Cardiac muscle cell (in vitro differentiated cells and primary cell): ENCODE data around the gene FRMD3. TPM values are rescaled to one million over a fixed set of nuclear protein-coding genes. Genes with fewer than 3 reads are reported as not detected.
A peak's percentile ranks its signal among the peaks of the same experiment; 100 is the strongest.

Source experiments
- DNase-seq, 2 donors: peaks; one replicate each; pipeline versions ENCODE4 v3.0.0 to v3.0.0-alpha.2; 2010 to 2017; ENCODE audit warnings: low read depth in 1 of 2, low spot score in 1 of 2
- H3K27ac ChIP-seq: fragments of 200-600 bp; sonication (generic); 2 replicates; pipeline ENCODE4 v1.5.1; 2016
- H3K27me3 ChIP-seq: fragments of 200-600 bp; sonication (generic); 2 replicates; pipeline ENCODE4 v1.6.0; 2016; ENCODE audit warnings: control low read depth
- H3K36me3 ChIP-seq: fragments of 200-600 bp; sonication (generic); 2 replicates; pipeline ENCODE4 v1.5.1; 2016; ENCODE audit warnings: control low read depth
- H3K4me1 ChIP-seq: fragments of 200-600 bp; sonication (generic); 2 replicates; pipeline ENCODE4 v1.8.1; 2017; ENCODE audit warnings: low read depth, mild to moderate bottlenecking, mixed run types
- H3K4me3 ChIP-seq: fragments of 200-600 bp; sonication (generic); 2 replicates; pipeline ENCODE4 v1.5.1; 2016; ENCODE audit warnings: mild to moderate bottlenecking
- H3K9me3 ChIP-seq: fragments of 200-600 bp; sonication (generic); 2 replicates; pipeline ENCODE4 v1.5.1; 2017; ENCODE audit warnings: low read depth, mild to moderate bottlenecking, control low read depth
- CTCF ChIP-seq: IDR thresholded peaks from 2 replicates; pipeline ENCODE4 v1.5.1; 2012; ENCODE audit warnings: low read depth, mild to moderate bottlenecking, low read length
- polyA plus RNA-seq: library from polyadenylated mRNA; unstranded; fragments of >200 nt; fragmentation: Nextera tagmentation; extraction: Ambion mirVana; gene quantifications from 2 replicates; pipeline ENCODE4 v1.2.1, GENCODE V29; 2016
- total RNA-seq: library from RNA; depleted of rRNA; stranded (reverse); fragments of >200 nt; gene quantifications from 2 replicates; pipeline ENCODE4 v1.2.3, GENCODE V29; 2016

The FRMD3 gene
- total and polyA plus RNA-seq, 2 experiments from 2014 or later = 61.5 to 66.4 TPM

GRCh38 chr9:83270116-83270515 is 268.1 kb downstream of the FRMD3 start:
- H3K27ac ChIP-seq = peak overlapping the region; percentile 93
- H3K27me3 ChIP-seq = no peaks in the 10 kb centered on the region
- no peaks in the 10 kb centered on the region for H3K9me3 ChIP-seq
- no peak overlapping the region for H3K4me3 ChIP-seq
- TF ChIP-seq CTCF = no peak
- H3K4me1 ChIP-seq = peaks cover 57% of the 10 kb centered on the region
- DNase-seq = peak in 1 of 2 donors; percentile 55
- no peaks in the 10 kb centered on the region for H3K36me3 ChIP-seq

- peak overlapping the region; percentile 93 for H3K27ac ChIP-seq
- no peaks in the 10 kb centered on the region for H3K36me3 ChIP-seq
- peak in 1 of 2 donors; percentile 41 for DNase-seq
- peaks cover 69% of the 10 kb centered on the region for H3K4me1 ChIP-seq
- no peaks in the 10 kb centered on the region for H3K27me3 ChIP-seq
- H3K9me3 ChIP-seq = no peaks in the 10 kb centered on the region
- no peak for TF ChIP-seq CTCF
- H3K4me3 ChIP-seq = peak overlapping the region; percentile 53
Observed at GRCh38 chr9:83267741-83268140, 270.5 kb downstream of the FRMD3 start.

- Histone ChIP-seq H3K4me3 (peak overlapping the region; percentile 53), H3K27ac (peak overlapping the region; percentile 93), H3K36me3 (no peaks in the 10 kb centered on the region), H3K4me1 (peaks cover 75% of the 10 kb centered on the region), H3K9me3 (no peaks in the 10 kb centered on the region), H3K27me3 (no peaks in the 10 kb centered on the region)
- DNase-seq = peak; percentile 37 to 88
- TF ChIP-seq CTCF = no peak
Observed at GRCh38 chr9:83266666-83267496, 271.3 kb downstream of the FRMD3 start.

- no peak for DNase-seq
- H3K36me3 ChIP-seq = no peaks in the 10 kb centered on the region
- no peaks in the 10 kb centered on the region for H3K9me3 ChIP-seq
- peak overlapping the region; percentile 53 for H3K4me3 ChIP-seq
- peaks cover 69% of the 10 kb centered on the region for H3K4me1 ChIP-seq
- no peaks in the 10 kb centered on the region for H3K27me3 ChIP-seq
- H3K27ac ChIP-seq = peak overlapping the region; percentile 93
- no peak for TF ChIP-seq CTCF
Observed at GRCh38 chr9:83266331-83266665, 271.9 kb downstream of the FRMD3 start.

- no peak for TF ChIP-seq CTCF
- peaks cover 49% of the 10 kb centered on the region for H3K4me1 ChIP-seq
Observed at GRCh38 chr9:83264315-83264714, 273.9 kb downstream of the FRMD3 start.

More at GRCh38 chr9:83264315-83264714, 273.9 kb downstream of the FRMD3 start:
- DNase-seq = no peak
- no peaks in the 10 kb centered on the region for H3K9me3 ChIP-seq
- no peaks in the 10 kb centered on the region for H3K27me3 ChIP-seq
- H3K27ac ChIP-seq = peak overlapping the region; percentile 93
- H3K36me3 ChIP-seq = no peaks in the 10 kb centered on the region
- peak overlapping the region; percentile 13 for H3K4me3 ChIP-seq
